ENCODE data around the gene CCNF. TPM values are rescaled to one million over a fixed set of nuclear protein-coding genes. Genes with fewer than 3 reads are reported as not detected.

CCNF gene, protein sequence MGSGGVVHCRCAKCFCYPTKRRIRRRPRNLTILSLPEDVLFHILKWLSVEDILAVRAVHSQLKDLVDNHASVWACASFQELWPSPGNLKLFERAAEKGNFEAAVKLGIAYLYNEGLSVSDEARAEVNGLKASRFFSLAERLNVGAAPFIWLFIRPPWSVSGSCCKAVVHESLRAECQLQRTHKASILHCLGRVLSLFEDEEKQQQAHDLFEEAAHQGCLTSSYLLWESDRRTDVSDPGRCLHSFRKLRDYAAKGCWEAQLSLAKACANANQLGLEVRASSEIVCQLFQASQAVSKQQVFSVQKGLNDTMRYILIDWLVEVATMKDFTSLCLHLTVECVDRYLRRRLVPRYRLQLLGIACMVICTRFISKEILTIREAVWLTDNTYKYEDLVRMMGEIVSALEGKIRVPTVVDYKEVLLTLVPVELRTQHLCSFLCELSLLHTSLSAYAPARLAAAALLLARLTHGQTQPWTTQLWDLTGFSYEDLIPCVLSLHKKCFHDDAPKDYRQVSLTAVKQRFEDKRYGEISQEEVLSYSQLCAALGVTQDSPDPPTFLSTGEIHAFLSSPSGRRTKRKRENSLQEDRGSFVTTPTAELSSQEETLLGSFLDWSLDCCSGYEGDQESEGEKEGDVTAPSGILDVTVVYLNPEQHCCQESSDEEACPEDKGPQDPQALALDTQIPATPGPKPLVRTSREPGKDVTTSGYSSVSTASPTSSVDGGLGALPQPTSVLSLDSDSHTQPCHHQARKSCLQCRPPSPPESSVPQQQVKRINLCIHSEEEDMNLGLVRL
- total RNA-seq (2013) = 1.0 TPM
- polyA plus RNA-seq = under 1 TPM; 0.34 to 0.97 (median 0.68) TPM
- 1.4 and 2.1 TPM in 2 replicates for polyA minus RNA-seq
- total RNA-seq = 0.62 to 8.9 (median 1.6) reads per million in 11 experiments

DNA sequence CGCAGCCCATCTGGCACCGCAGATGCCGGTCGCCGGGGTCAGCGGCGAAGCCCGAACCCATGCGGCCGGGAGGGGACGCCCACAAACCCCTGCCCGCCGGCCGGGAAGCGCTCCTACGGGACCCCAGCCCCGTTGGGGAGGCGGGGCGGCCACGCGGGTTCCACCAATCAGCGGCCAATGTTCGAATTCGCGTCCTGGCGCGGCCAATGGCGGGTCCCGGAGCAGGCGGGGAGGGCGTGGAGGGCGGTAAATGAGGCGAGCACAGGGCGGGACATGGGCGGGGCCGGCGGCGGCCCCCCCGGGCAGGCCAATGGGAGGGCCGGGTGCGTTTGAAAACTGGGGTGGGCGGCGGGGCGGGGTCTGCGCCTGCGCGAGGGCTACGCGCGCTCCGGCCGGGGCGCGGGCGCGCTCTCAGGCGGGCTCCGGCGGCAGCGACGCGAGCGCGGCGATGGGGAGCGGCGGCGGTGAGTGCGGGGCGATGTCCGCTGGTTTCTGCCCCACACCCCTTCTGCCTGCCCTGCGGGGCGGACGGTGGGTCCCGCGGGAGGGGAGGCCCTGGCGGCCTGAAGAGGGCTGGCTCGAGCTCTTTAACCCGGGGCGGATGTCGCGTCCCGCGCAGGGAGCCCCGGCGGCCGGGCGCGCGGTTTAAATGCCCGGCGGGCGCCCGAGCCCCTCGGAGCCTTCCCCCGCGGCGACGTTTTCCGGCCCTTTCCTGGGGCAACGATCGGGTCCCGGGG, at the start of gene CCNF:
Gene CCNF, plus strand, starts transcription at position 414 of the 737 bp plus-strand sequence. Its CDS starts 35 bp downstream, at position 449.
- Mint-ChIP-seq H3K4me1 (peaks cover 31% of the 10 kb centered on the region), H3K9me3 (no peaks in the 10 kb centered on the region), H3K36me3 (peaks cover 10 to 16% of the 10 kb centered on the region in 2 donors), H3K4me3 (peak within 1 kb of the TSS; percentile 84 to 94), H3K27me3 (ENCODE audit: low read depth in 3 of 3) (peaks cover 0 to 2% (median 0%) of the 10 kb centered on the region in 3 donors), H3K27ac (peak within 1 kb of the TSS in 4 of 7 donors; percentile 17 to 68 (median 32))
- Histone ChIP-seq H3K4me2 (replicated peaks; ENCODE audit: extremely low read depth, low read length, poor library complexity, severe bottlenecking) (peak within 1 kb of the TSS; percentile 94), H3K27ac (ENCODE audit: low read depth in 1 of 2, low read length in 2 of 2) (peak within 1 kb of the TSS in 1 of 2 donors; percentile 10), H4K20me1 (ENCODE audit: insufficient read depth, low read length) (no peaks in the 10 kb centered on the region), H2AFZ (ENCODE audit: insufficient read depth, low read depth, low read length, poor library complexity, severe bottlenecking) (peak within 1 kb of the TSS; percentile 99), H3K27me3 (ENCODE audit: control insufficient read depth in 2 of 2, insufficient read depth in 2 of 2, low read length in 2 of 2) (no peaks in the 10 kb centered on the region), H3K9me3 (replicated peaks in 1 of 2; ENCODE audit: control insufficient read depth in 1 of 2, insufficient read depth in 1 of 2, low read length in 2 of 2) (no peaks in the 10 kb centered on the region), H3K4me3 (replicated peaks in 1 of 3; ENCODE audit: low read depth in 2 of 3, low read length in 3 of 3) (peak within 1 kb of the TSS; percentile 74 to 94 (median 92)), H3K79me2 (ENCODE audit: insufficient read depth, low read length) (peaks cover 45% of the 10 kb centered on the region), H3K9ac (ENCODE audit: insufficient read depth, low read length, poor library complexity, severe bottlenecking) (peak within 1 kb of the TSS; percentile 77), H3K4me1 (ENCODE audit: control insufficient read depth in 1 of 2, insufficient read depth in 2 of 2, low read length in 2 of 2) (peaks cover 20 to 28% of the 10 kb centered on the region in 2 donors), H3K36me3 (replicated peaks in 1 of 2; ENCODE audit: control insufficient read depth in 1 of 2, insufficient read depth in 2 of 2, low read length in 2 of 2) (peaks cover 4 to 14% of the 10 kb centered on the region in 2 donors)
- intact Hi-C loops (cut with micrococcal nuclease) = loop anchor here (5.0 to 10.0 kb wide), 4 partner anchors 33 to 87 kb away; partner anchors contain the start of genes ABCA3 (in 1 of the 2), NTN3 (in 1 of the 2), TBC1D24 (in 1 of the 2) and TEDC2 (in 1 of the 2)
- no peak for TF ChIP-seq CTCF (IDR thresholded peaks at IDR 0.05)
- WGBS (ENCODE audit: insufficient coverage) = under 1% methylated on average over 93 of the region's 103 CpGs
- DNase-seq = peak; percentile 92 to 95 (median 94)

Data from CD14-positive monocyte (primary cell).